ENCODE measurements around the gene CHST3. TPM values are rescaled to one million over a fixed set of nuclear protein-coding genes. Genes with fewer than 3 reads are reported as not detected.

Gene CHST3
- total RNA-seq, 1 experiment from 2014 or later, result 10.0 TPM

DNA sequence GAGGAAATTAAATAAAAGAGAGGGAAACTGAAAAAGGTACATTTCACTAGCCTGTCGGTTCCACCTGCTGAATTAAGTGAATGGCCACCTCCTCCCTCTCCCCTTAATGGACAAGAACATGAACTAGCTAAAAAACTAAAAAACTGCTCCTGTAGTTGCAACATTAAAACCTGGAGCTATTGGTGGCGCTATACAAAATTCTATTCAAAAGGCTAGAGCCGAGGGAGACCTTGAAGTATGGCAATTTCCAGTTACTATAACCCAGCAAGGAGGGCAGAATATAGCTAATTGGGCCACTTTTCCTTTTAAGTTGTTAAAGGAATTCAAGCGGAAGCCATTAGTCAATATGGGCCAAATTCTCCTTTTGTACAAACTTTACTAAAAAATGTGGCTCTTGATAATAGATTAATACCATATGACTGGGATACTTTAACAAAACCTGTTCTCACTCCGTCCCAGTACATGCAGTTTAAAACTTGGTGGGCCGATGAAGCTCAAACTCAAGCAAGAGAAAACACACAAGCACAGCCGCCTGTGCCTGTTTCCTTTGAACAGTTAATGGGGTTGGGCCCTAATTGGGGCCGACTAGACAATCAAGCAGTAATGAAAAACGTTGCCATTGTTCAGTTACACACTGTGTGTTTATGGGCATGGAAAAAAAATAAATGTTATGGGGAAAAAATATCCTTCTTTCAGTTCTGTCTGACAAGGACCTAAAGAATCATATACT, 6.5 kb upstream of the CHST3 start:
- POLR2A ChIA-PET (ENCODE audit: low non-redundant PET), result interaction anchor here (0.6 kb wide), 1 partner anchor 160 kb away, joined by 3 read pairs; no protein-coding TSS in a partner anchor
- TF ChIP-seq EZH2 (IDR thresholded peaks at IDR 0.05; ENCODE audit: borderline replicate concordance, low read depth, low read length, poor library complexity, severe bottlenecking), result no peak
- TF ChIP-seq, protein P1, sequence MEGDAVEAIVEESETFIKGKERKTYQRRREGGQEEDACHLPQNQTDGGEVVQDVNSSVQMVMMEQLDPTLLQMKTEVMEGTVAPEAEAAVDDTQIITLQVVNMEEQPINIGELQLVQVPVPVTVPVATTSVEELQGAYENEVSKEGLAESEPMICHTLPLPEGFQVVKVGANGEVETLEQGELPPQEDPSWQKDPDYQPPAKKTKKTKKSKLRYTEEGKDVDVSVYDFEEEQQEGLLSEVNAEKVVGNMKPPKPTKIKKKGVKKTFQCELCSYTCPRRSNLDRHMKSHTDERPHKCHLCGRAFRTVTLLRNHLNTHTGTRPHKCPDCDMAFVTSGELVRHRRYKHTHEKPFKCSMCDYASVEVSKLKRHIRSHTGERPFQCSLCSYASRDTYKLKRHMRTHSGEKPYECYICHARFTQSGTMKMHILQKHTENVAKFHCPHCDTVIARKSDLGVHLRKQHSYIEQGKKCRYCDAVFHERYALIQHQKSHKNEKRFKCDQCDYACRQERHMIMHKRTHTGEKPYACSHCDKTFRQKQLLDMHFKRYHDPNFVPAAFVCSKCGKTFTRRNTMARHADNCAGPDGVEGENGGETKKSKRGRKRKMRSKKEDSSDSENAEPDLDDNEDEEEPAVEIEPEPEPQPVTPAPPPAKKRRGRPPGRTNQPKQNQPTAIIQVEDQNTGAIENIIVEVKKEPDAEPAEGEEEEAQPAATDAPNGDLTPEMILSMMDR (conservative IDR thresholded peaks at IDR 0.05; ENCODE audit: low read depth, low read length), result peak; percentile 41; the same call in 1 of the 2 replicates
- Histone ChIP-seq H3K4me1 (ENCODE audit: insufficient read depth, low read length, poor library complexity, severe bottlenecking) (no peaks in the 10 kb centered on the region), H3K27ac (ENCODE audit: low read depth, low read length, poor library complexity, severe bottlenecking) (no peak overlapping the region), H3K27me3 (replicated peaks; ENCODE audit: insufficient read depth, low read depth, low read length, poor library complexity) (no peaks in the 10 kb centered on the region), H3K4me3 (ENCODE audit: low read depth, low read length, poor library complexity, severe bottlenecking) (no peak overlapping the region), H3K36me3 (ENCODE audit: insufficient read depth, low read length, poor library complexity, severe bottlenecking) (no peaks in the 10 kb centered on the region), H3K9me3 (ENCODE audit: low read depth, low read length, poor library complexity, severe bottlenecking) (peaks cover 5% of the 10 kb centered on the region)
- CTCF ChIA-PET, result interaction anchor here (1.6 kb wide), 1 partner anchor 91 kb away, joined by 19 read pairs; no protein-coding TSS in a partner anchor
- DNase-seq (ENCODE audit: low spot score), result peak; percentile 37
- no TSS peak for BruUV-seq (replicated peaks)
- intact Hi-C loops (cut with micrococcal nuclease; ENCODE audit: unreplicated experiment), result loop anchor here (5.0 to 10.0 kb wide), 3 partner anchors 90 to 380 kb away; no protein-coding TSS in a partner anchor

- intact Hi-C loops (cut with micrococcal nuclease; ENCODE audit: unreplicated experiment), result loop anchor here (5.0 to 10.0 kb wide), 3 partner anchors 88 to 378 kb away; no protein-coding TSS in a partner anchor
- Histone ChIP-seq H3K4me3 (ENCODE audit: low read depth, low read length, poor library complexity, severe bottlenecking) (no peak overlapping the region), H3K9me3 (ENCODE audit: low read depth, low read length, poor library complexity, severe bottlenecking) (peaks cover 5% of the 10 kb centered on the region), H3K4me1 (ENCODE audit: insufficient read depth, low read length, poor library complexity, severe bottlenecking) (peaks cover 8% of the 10 kb centered on the region), H3K36me3 (ENCODE audit: insufficient read depth, low read length, poor library complexity, severe bottlenecking) (no peaks in the 10 kb centered on the region), H3K27me3 (replicated peaks; ENCODE audit: insufficient read depth, low read depth, low read length, poor library complexity) (no peaks in the 10 kb centered on the region), H3K27ac (ENCODE audit: low read depth, low read length, poor library complexity, severe bottlenecking) (no peak overlapping the region)
- DNase-seq (ENCODE audit: low spot score), result no peak
- BruUV-seq (replicated peaks), result no TSS peak
- CTCF ChIA-PET, result no interaction called here
- no peak for TF ChIP-seq EZH2 (IDR thresholded peaks at IDR 0.05; ENCODE audit: borderline replicate concordance, low read depth, low read length, poor library complexity, severe bottlenecking)
- TF ChIP-seq, protein P1 (conservative IDR thresholded peaks at IDR 0.05; ENCODE audit: low read depth, low read length), result no peak
- POLR2A ChIA-PET (ENCODE audit: low non-redundant PET), result no interaction called here
Observed at GRCh38 chr10:71959526-71959925, 4.7 kb upstream of the CHST3 start.

DNA sequence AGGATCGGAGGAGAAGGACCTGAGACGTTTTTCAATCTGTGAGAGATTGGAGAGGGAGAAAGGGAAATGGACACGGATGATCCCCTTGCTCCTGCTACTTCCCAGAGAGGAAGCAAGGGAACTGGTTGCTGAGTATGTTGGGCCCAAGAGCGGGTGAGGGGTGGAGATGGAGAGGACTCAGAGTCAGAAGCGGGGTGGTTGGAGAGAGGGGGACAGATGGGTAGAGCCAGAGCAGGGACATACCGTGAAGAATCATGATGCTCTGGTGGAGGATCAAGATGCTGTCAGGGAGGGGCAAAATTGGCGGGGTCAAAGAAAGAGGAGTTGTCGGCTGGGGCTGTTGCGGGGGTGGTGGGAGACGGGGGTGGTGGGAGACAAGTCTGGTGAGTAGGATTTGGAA, 2.4 kb upstream of the CHST3 start:
- no peaks in the 10 kb centered on the region for H3K27me3 ChIP-seq (replicated peaks; ENCODE audit: insufficient read depth, low read depth, low read length, poor library complexity)
- ChIA-PET CTCF (no interaction called here), POLR2A (ENCODE audit: low non-redundant PET) (no interaction called here)
- H3K36me3 ChIP-seq (ENCODE audit: insufficient read depth, low read length, poor library complexity, severe bottlenecking), result no peaks in the 10 kb centered on the region
- no peak for TF ChIP-seq EZH2 (IDR thresholded peaks at IDR 0.05; ENCODE audit: borderline replicate concordance, low read depth, low read length, poor library complexity, severe bottlenecking)
- TF ChIP-seq, protein P1 (conservative IDR thresholded peaks at IDR 0.05; ENCODE audit: low read depth, low read length), result no peak
- H3K27ac ChIP-seq (ENCODE audit: low read depth, low read length, poor library complexity, severe bottlenecking), result no peak overlapping the region
- peaks cover 21% of the 10 kb centered on the region for H3K4me1 ChIP-seq (ENCODE audit: insufficient read depth, low read length, poor library complexity, severe bottlenecking)
- DNase-seq (ENCODE audit: low spot score), result no peak
- H3K4me3 ChIP-seq (ENCODE audit: low read depth, low read length, poor library complexity, severe bottlenecking), result no peak overlapping the region
- no peaks in the 10 kb centered on the region for H3K9me3 ChIP-seq (ENCODE audit: low read depth, low read length, poor library complexity, severe bottlenecking)
- intact Hi-C loops (cut with micrococcal nuclease; ENCODE audit: unreplicated experiment), result no loop called here
- BruUV-seq (replicated peaks), result no TSS peak

Data from A673 (cell line).